Panc1 (cell line): Measurements from ENCODE around the gene ASRGL1. TPM values are rescaled to one million over a fixed set of nuclear protein-coding genes. Genes with fewer than 3 reads are reported as not detected.

Experiments used
- ATAC-seq: fragments of 200-7000 bp; cut with Tn5 transposase; 2 replicates; pipeline ENCODE4 v1.9.1; 2020; ENCODE audit warnings: mild to moderate bottlenecking, moderate library complexity
- BruUV-seq: library from RNA; stranded (reverse); fragments of 400-500 nt; replicated peaks from 2 replicates; lab custom pipeline; 2021; lab: Mats Ljungman, UMichigan
- CTCF ChIA-PET: fragments of 300-600 bp; sonication (Branson Sonifier 250); formaldehyde crosslinking; loops from one replicate; lab custom pipeline; 2022; ENCODE audit warnings: antibody characterized with exemption; lab: Charles Lee
- POLR2A ChIA-PET: fragments of 300-600 bp; sonication (Branson Sonifier 250); formaldehyde crosslinking; loops from one replicate; lab custom pipeline; 2022; ENCODE audit warnings: antibody characterized with exemption; lab: Charles Lee
- DNase-seq: peaks from one replicate; pipeline ENCODE4 v3.0.0-alpha.2; 2010; ENCODE audit warnings: low read depth, low spot score
- H3K27ac ChIP-seq: 2 replicates; pipeline ENCODE4 v1.5.1; 2011; ENCODE audit warnings: mild to moderate bottlenecking, low read length, inconsistent platforms
- H3K27me3 ChIP-seq: fragments of 200-500 bp; sonication (Bioruptor generic); 2 replicates; pipeline ENCODE4 v1.6.0; 2014; ENCODE audit warnings: low read length, inconsistent platforms; ENCODE audit not compliant: control insufficient read depth, insufficient read depth
- H3K36me3 ChIP-seq: fragments of 200-500 bp; sonication (Bioruptor generic); 2 replicates; pipeline ENCODE4 v1.5.1; 2014; ENCODE audit warnings: inconsistent platforms, mild to moderate bottlenecking, low read length, moderate library complexity; ENCODE audit not compliant: control insufficient read depth, insufficient read depth
- H3K4me1 ChIP-seq: 2 replicates; pipeline ENCODE4 v1.5.1; 2011; ENCODE audit warnings: inconsistent platforms, mild to moderate bottlenecking, low read length, moderate library complexity; ENCODE audit not compliant: control insufficient read depth, insufficient read depth
- H3K4me3 ChIP-seq, 2 experiments: 2 replicates each; pipeline ENCODE4 v1.5.1; 2011 to 2012; ENCODE audit warnings: low read depth in 2 of 2, low read length in 2 of 2, mild to moderate bottlenecking in 2 of 2, inconsistent platforms in 1 of 2, moderate library complexity in 1 of 2
- H3K9me3 ChIP-seq: fragments of 200-500 bp; sonication (Bioruptor generic); 2 replicates; pipeline ENCODE4 v1.5.1; 2014; ENCODE audit warnings: low read depth, mild to moderate bottlenecking, inconsistent platforms, low read length, moderate library complexity; ENCODE audit not compliant: control insufficient read depth, insufficient read depth
- CTCF ChIP-seq: fragments of 450-650 bp; IDR thresholded peaks from 2 replicates; pipeline ENCODE4 v1.5.1; 2017; ENCODE audit warnings: mild to moderate bottlenecking
- POLR2AphosphoS5 ChIP-seq: IDR thresholded peaks from 2 replicates; pipeline ENCODE4 v1.6.1; 2012; ENCODE audit warnings: mild to moderate bottlenecking, low read depth, low read length, moderate library complexity
- REST ChIP-seq, 2 experiments: IDR thresholded peaks; 2 replicates each; pipeline ENCODE4 v1.6.1; 2011 to 2012; ENCODE audit warnings: low read depth in 2 of 2, control low read depth in 1 of 2, low read length in 1 of 2, mild to moderate bottlenecking in 1 of 2, moderate library complexity in 1 of 2; ENCODE audit not compliant: insufficient read depth in 1 of 2
- SIN3A ChIP-seq: IDR thresholded peaks from 2 replicates; pipeline ENCODE4 v1.6.1; 2012; ENCODE audit warnings: low read depth, mild to moderate bottlenecking, low read length, moderate library complexity, borderline replicate concordance; ENCODE audit not compliant: insufficient read depth
- TCF7L2 ChIP-seq: IDR thresholded peaks from 2 replicates; pipeline ENCODE4 v1.6.1; 2011; ENCODE audit warnings: mild to moderate bottlenecking, low read depth, low read length, inconsistent platforms
- in situ Hi-C: cut with HindIII; loops from 2 replicates; pipeline ENCODE4 v1.10.0; 2016; ENCODE audit warnings: low sequenced_read_pairs, low pct_unique_long_range_greater_than_20kb
- intact Hi-C: fragments of 100-400 bp; cut with micrococcal nuclease; formaldehyde crosslinking; loops from one replicate; pipeline ENCODE4 v1.10.0; 2022; ENCODE audit not compliant: unreplicated experiment
- total RNA-seq: library from RNA; stranded (reverse); gene quantifications from one replicate; pipeline ENCODE4 v1.2.1, GENCODE V29; 2021; ENCODE audit not compliant: unreplicated experiment

Gene ASRGL1
- total RNA-seq, 1 experiment from 2014 or later: 43.2 TPM

- H3K27ac ChIP-seq: no peak overlapping the region
- TF ChIP-seq POLR2AphosphoS5: no peak
- TF ChIP-seq REST (IDR thresholded peaks at IDR 0.05; ENCODE audit: insufficient read depth in 1 of 2, low read depth in 2 of 2, low read length in 1 of 2): no peak
- no peak for TF ChIP-seq SIN3A
- TF ChIP-seq CTCF: no peak
- no peak for TF ChIP-seq TCF7L2
- ChIA-PET POLR2A (no interaction called here), CTCF (no interaction called here)
- no TSS peak for BruUV-seq
- H3K4me1 ChIP-seq: peaks cover 13% of the 10 kb centered on the region; the same call in 1 of the 2 replicates
- intact Hi-C loops (no loop called here), in situ Hi-C loops (no loop called here)
- H3K9me3 ChIP-seq: no peaks in the 10 kb centered on the region
- DNase-seq (no peak), ATAC-seq (no peak)
- no peaks in the 10 kb centered on the region for H3K27me3 ChIP-seq
- H3K36me3 ChIP-seq: no peaks in the 10 kb centered on the region
- no peak overlapping the region for H3K4me3 ChIP-seq
Measured at GRCh38 chr11:62409831-62410230, 72.6 kb downstream of the ASRGL1 start.

GRCh38 chr11:62410972-62411371, 73.7 kb downstream of the ASRGL1 start:
- no TSS peak for BruUV-seq
- H3K9me3 ChIP-seq: no peaks in the 10 kb centered on the region
- no peak overlapping the region for H3K4me3 ChIP-seq
- no peak overlapping the region; the same call in 1 of the 2 replicates for H3K27ac ChIP-seq
- DNase-seq (no peak), ATAC-seq (no peak)
- no peaks in the 10 kb centered on the region for H3K36me3 ChIP-seq
- POLR2A ChIA-PET: interaction anchor here (0.5 to 0.6 kb wide), 2 partner anchors 9 to 26 kb away, joined by 3 to 6 read pairs; no protein-coding TSS in a partner anchor
- peaks cover 13% of the 10 kb centered on the region; the same call in 1 of the 2 replicates for H3K4me1 ChIP-seq
- intact Hi-C loops (no loop called here), in situ Hi-C loops (no loop called here)
- no peaks in the 10 kb centered on the region for H3K27me3 ChIP-seq
- CTCF ChIA-PET: interaction anchor here (1.1 kb wide), 1 partner anchor 14 kb away, joined by 5 read pairs; no protein-coding TSS in a partner anchor
- TF ChIP-seq POLR2AphosphoS5: no peak
- TF ChIP-seq SIN3A: no peak
- TF ChIP-seq TCF7L2: no peak
- no peak for TF ChIP-seq CTCF
- TF ChIP-seq REST (IDR thresholded peaks at IDR 0.05; ENCODE audit: insufficient read depth in 1 of 2, low read depth in 2 of 2, low read length in 1 of 2): no peak
